ENCODE data around the gene CD180.

- TF ChIP-seq, protein P1, sequence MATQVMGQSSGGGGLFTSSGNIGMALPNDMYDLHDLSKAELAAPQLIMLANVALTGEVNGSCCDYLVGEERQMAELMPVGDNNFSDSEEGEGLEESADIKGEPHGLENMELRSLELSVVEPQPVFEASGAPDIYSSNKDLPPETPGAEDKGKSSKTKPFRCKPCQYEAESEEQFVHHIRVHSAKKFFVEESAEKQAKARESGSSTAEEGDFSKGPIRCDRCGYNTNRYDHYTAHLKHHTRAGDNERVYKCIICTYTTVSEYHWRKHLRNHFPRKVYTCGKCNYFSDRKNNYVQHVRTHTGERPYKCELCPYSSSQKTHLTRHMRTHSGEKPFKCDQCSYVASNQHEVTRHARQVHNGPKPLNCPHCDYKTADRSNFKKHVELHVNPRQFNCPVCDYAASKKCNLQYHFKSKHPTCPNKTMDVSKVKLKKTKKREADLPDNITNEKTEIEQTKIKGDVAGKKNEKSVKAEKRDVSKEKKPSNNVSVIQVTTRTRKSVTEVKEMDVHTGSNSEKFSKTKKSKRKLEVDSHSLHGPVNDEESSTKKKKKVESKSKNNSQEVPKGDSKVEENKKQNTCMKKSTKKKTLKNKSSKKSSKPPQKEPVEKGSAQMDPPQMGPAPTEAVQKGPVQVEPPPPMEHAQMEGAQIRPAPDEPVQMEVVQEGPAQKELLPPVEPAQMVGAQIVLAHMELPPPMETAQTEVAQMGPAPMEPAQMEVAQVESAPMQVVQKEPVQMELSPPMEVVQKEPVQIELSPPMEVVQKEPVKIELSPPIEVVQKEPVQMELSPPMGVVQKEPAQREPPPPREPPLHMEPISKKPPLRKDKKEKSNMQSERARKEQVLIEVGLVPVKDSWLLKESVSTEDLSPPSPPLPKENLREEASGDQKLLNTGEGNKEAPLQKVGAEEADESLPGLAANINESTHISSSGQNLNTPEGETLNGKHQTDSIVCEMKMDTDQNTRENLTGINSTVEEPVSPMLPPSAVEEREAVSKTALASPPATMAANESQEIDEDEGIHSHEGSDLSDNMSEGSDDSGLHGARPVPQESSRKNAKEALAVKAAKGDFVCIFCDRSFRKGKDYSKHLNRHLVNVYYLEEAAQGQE (IDR thresholded peaks at IDR 0.05; ENCODE audit: low read depth) = no peak
- no peak for TF ChIP-seq EZH2 (IDR thresholded peaks at IDR 0.05)
Measured at GRCh38 chr5:67163863-67164595, 32.6 kb downstream of the CD180 start.

All from HCT116 (cell line).